Measurements from ENCODE around the gene ZFX.

The ZFX gene

GRCh38 chrX:24190500-24191156 lies 41.1 kb downstream of the ZFX start:
- H3K4me1 ChIP-seq (ENCODE audit: low read depth, poor library complexity, severe bottlenecking), result peaks cover 34% of the 10 kb centered on the region
- H3K27ac ChIP-seq, result no peak overlapping the region
- peaks cover 48% of the 10 kb centered on the region for H3K79me2 ChIP-seq (ENCODE audit: insufficient read depth, low read depth)
- no peak overlapping the region for H3K9ac ChIP-seq
- H3K4me3 ChIP-seq (IDR thresholded peaks at IDR 0.05; ENCODE audit: insufficient read depth, low read depth, low read length), result no peak overlapping the region
- no peaks in the 10 kb centered on the region for H4K20me1 ChIP-seq (ENCODE audit: insufficient read depth)
- TF ChIP-seq CTCF (conservative IDR thresholded peaks at IDR 0.05; ENCODE audit: low read depth, low read length), result no peak
- H3K36me3 ChIP-seq (ENCODE audit: insufficient read depth), result no peaks in the 10 kb centered on the region
- H3K27me3 ChIP-seq (ENCODE audit: insufficient read depth, low read depth), result no peaks in the 10 kb centered on the region
- H2AFZ ChIP-seq (ENCODE audit: low read depth), result no peak overlapping the region
- no peak overlapping the region for H3K4me2 ChIP-seq

DNA sequence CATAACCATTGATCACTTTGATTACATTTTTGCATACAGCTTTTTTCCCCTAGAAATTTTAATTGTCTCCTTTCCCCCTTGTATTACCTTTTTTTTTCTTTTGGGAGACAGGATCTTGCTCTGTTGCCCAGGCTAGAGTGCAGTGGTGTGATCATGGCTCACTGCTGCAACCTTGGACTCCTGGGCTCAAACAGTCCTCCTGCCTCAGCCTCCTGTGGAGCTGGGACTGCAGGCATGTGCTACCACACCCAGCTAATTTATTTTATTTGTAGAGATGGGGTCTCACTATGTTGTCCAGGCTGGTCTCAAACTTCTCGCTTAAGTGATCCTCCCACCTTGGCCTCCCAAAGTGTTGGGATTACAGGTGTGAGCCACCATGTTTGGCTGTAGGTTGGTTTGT lies 47.0 kb downstream of the ZFX start:
- peaks cover 23% of the 10 kb centered on the region for H3K79me2 ChIP-seq (ENCODE audit: insufficient read depth, low read depth)
- H3K9ac ChIP-seq, result no peak overlapping the region
- TF ChIP-seq CTCF (conservative IDR thresholded peaks at IDR 0.05; ENCODE audit: low read depth, low read length), result no peak
- no peaks in the 10 kb centered on the region for H3K36me3 ChIP-seq (ENCODE audit: insufficient read depth)
- H3K4me2 ChIP-seq, result no peak overlapping the region
- no peak overlapping the region for H2AFZ ChIP-seq (ENCODE audit: low read depth)
- no peaks in the 10 kb centered on the region for H4K20me1 ChIP-seq (ENCODE audit: insufficient read depth)
- no peak overlapping the region for H3K27ac ChIP-seq
- H3K4me1 ChIP-seq (ENCODE audit: low read depth, poor library complexity, severe bottlenecking), result no peaks in the 10 kb centered on the region
- no peak overlapping the region for H3K4me3 ChIP-seq (IDR thresholded peaks at IDR 0.05; ENCODE audit: insufficient read depth, low read depth, low read length)
- no peaks in the 10 kb centered on the region for H3K27me3 ChIP-seq (ENCODE audit: insufficient read depth, low read depth)

GRCh38 chrX:24198101-24198500 lies 48.6 kb downstream of the ZFX start:
- Histone ChIP-seq H4K20me1 (ENCODE audit: insufficient read depth) (no peaks in the 10 kb centered on the region), H3K4me2 (no peak overlapping the region), H3K9ac (no peak overlapping the region), H3K36me3 (ENCODE audit: insufficient read depth) (no peaks in the 10 kb centered on the region), H3K27me3 (ENCODE audit: insufficient read depth, low read depth) (no peaks in the 10 kb centered on the region), H3K79me2 (ENCODE audit: insufficient read depth, low read depth) (peaks cover 12% of the 10 kb centered on the region), H2AFZ (ENCODE audit: low read depth) (no peak overlapping the region), H3K4me1 (ENCODE audit: low read depth, poor library complexity, severe bottlenecking) (no peaks in the 10 kb centered on the region), H3K27ac (no peak overlapping the region), H3K4me3 (IDR thresholded peaks at IDR 0.05; ENCODE audit: insufficient read depth, low read depth, low read length) (no peak overlapping the region)
- TF ChIP-seq CTCF (conservative IDR thresholded peaks at IDR 0.05; ENCODE audit: low read depth, low read length), result no peak

DNA sequence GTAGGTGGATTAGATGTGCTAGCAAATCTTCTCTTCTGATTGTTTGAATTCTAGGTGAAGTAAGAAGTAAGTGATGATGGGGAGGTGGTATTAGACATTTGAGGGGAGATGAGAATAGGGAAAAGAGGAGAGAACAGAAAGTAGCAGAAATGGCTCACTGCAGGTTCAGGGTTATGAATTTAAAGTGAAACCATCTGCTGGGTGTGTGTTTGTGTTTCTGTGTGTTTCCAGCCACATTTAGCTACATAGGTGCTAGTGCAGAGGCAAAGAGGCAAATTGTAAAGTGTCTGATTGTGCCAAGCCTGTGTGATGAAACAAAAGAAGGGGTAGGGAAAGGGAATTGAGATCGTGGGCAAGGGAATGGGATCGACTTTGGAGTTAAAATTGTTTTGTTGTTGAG lies 50.6 kb downstream of the ZFX start:
- Histone ChIP-seq H4K20me1 (ENCODE audit: insufficient read depth) (no peaks in the 10 kb centered on the region), H3K4me2 (no peak overlapping the region), H3K27ac (no peak overlapping the region), H3K36me3 (ENCODE audit: insufficient read depth) (no peaks in the 10 kb centered on the region), H3K79me2 (ENCODE audit: insufficient read depth, low read depth) (peaks cover 20% of the 10 kb centered on the region), H2AFZ (ENCODE audit: low read depth) (no peak overlapping the region), H3K4me3 (IDR thresholded peaks at IDR 0.05; ENCODE audit: insufficient read depth, low read depth, low read length) (no peak overlapping the region), H3K27me3 (ENCODE audit: insufficient read depth, low read depth) (no peaks in the 10 kb centered on the region), H3K9ac (no peak overlapping the region), H3K4me1 (ENCODE audit: low read depth, poor library complexity, severe bottlenecking) (no peaks in the 10 kb centered on the region)
- TF ChIP-seq CTCF (conservative IDR thresholded peaks at IDR 0.05; ENCODE audit: low read depth, low read length), result no peak
